Fibroblast of lung (primary cell): ENCODE data around the gene TMEFF2.

Experiments
- CTCF ChIP-seq, 2 donors: IDR thresholded peaks in 1 of 2; conservative IDR thresholded peaks in 1 of 2; 1 replicate in 1 of 2; 2 replicates in 1 of 2; pipeline ENCODE4 v1.5.1; 2011 to 2012; ENCODE audit warnings: low read length in 2 of 2, control low read depth in 1 of 2, inconsistent platforms in 1 of 2, low read depth in 1 of 2, mild to moderate bottlenecking in 1 of 2
- EZH2 ChIP-seq: IDR thresholded peaks from 2 replicates; pipeline ENCODE4 v1.5.1; 2012; ENCODE audit warnings: low read length, control low read depth, mild to moderate bottlenecking; ENCODE audit errors: missing control alignments

- TF ChIP-seq CTCF (conservative IDR thresholded peaks at IDR 0.05 in 1 of 2, IDR thresholded peaks at IDR 0.05 in 1 of 2; ENCODE audit: low read depth in 1 of 2, low read length in 2 of 2) (no peak), EZH2 (no peak)
These were observed 28.9 kb downstream of the TMEFF2 start for GRCh38 chr2:192165842-192166241.
